Adrenal gland (tissue), 12 donors: Measurements from ENCODE around the gene INHBE. TPM values are rescaled to one million over a fixed set of nuclear protein-coding genes. Genes with fewer than 3 reads are reported as not detected.

ENCODE experiments used
- polyA plus RNA-seq, 3 donors: library from polyadenylated mRNA; stranded (reverse); fragments of 200-250 nt in 2 of 3; fragments of 350-450 nt in 1 of 3; fragmentation: Illumina TruSeq in 1 of 3; extraction: RNeasy Lipid Tissue Mini Kit (QIAGEN cat#74804) in 1 of 3; gene quantifications; one replicate each; pipeline ENCODE4 v1.2.3, GENCODE V29; 2013 to 2014
- small RNA-seq, 2 donors: library from RNA; depleted of rRNA; stranded (forward); fragments of <200 nt; gene quantifications; one replicate each; pipeline ENCODE3, GENCODE V24; 2016
- total RNA-seq, 9 donors: library from RNA; depleted of rRNA in 4 of 9; stranded (reverse); fragments of >200 nt in 4 of 9; fragments of 120-200 nt in 1 of 9; fragmentation: NEBNext Ultra II Directional in 1 of 9; extraction: Animal tissue kit (Norgen Biotek cat#: 25700) in 1 of 9; gene quantifications; one replicate each; pipeline versions ENCODE4 v1.1.0 to v1.2.4, GENCODE V29; 2013 to 2023
- donor health status: healthy with polysubstance abuse.
- donor health status: Bipolar disorder and iron deficiency.
- donor health status: DM: yes; HTN: yes; CAD: no.
- donor health status: DM: no; HTN: no; CAD: no.
- donor health status: DM: no; HTN: no; CAD: no.
- donor health status: DM: yes; HTN: yes; CAD: no.

The INHBE gene
- total and polyA plus RNA-seq, 12 donors = 0.11 TPM; not detected in 11

Small RNA genes lying within 50 kb of the gene (small RNA-seq; reads per million reads assigned to genes)
- gene RNU6-879P = 0 reads per million in 2 donors

Other genes starting within 250 kb of the INHBE start
- 1 to 10 TPM in 1 of 9 donors, under 1 TPM in 5, not detected in 3; 0.06 to 3.7 (median 0.36) TPM for gene NXPH4, start 238.5 kb upstream of the INHBE start, total RNA-seq
- gene NXPH4, start 238.5 kb upstream of the INHBE start, polyA plus RNA-seq = 1 to 10 TPM in 2 of 3 donors, under 1 TPM in 1; 0.62 to 1.7 (median 1.2) TPM
- 10 to 100 TPM; 50.5 to 94.7 (median 70.9) TPM for gene SHMT2, start 225.6 kb upstream of the INHBE start, total RNA-seq
- 10 to 100 TPM; 25.2 to 43.0 (median 29.0) TPM for gene SHMT2, start 225.6 kb upstream of the INHBE start, polyA plus RNA-seq
- 1 to 10 TPM in 8 of 9 donors, under 1 TPM in 1; 0.30 to 4.1 (median 2.4) TPM for gene STAC3, start 204.1 kb upstream of the INHBE start, total RNA-seq
- gene STAC3, start 204.1 kb upstream of the INHBE start, polyA plus RNA-seq = 10 to 100 TPM in 1 of 3 donors, 1 to 10 TPM in 2; 2.0 to 10.5 (median 4.5) TPM
- 10 to 100 TPM; 25.3 to 91.9 (median 50.1) TPM for gene R3HDM2, start 24.3 kb upstream of the INHBE start, total RNA-seq
- 10 to 100 TPM; 21.9 to 33.8 (median 32.4) TPM for gene R3HDM2, start 24.3 kb upstream of the INHBE start, polyA plus RNA-seq
- not detected for gene INHBC, start 20.5 kb upstream of the INHBE start, total RNA-seq
- not detected for gene INHBC, start 20.5 kb upstream of the INHBE start, polyA plus RNA-seq
- gene GLI1, start 4.5 kb downstream of the INHBE start, total RNA-seq = 1 to 10 TPM in 5 of 9 donors, under 1 TPM in 4; 0.30 to 2.8 (median 1.0) TPM
- gene GLI1, start 4.5 kb downstream of the INHBE start, polyA plus RNA-seq = 1 to 10 TPM in 2 of 3 donors, under 1 TPM in 1; 0.44 to 7.2 (median 4.4) TPM
- gene ARHGAP9, start 24.6 kb downstream of the INHBE start, total RNA-seq = 10 to 100 TPM in 7 of 9 donors, 1 to 10 TPM in 2; 1.3 to 39.4 (median 14.2) TPM
- 10 to 100 TPM in 2 of 3 donors, 1 to 10 TPM in 1; 4.1 to 46.4 (median 19.4) TPM for gene ARHGAP9, start 24.6 kb downstream of the INHBE start, polyA plus RNA-seq
- gene MARS1, start 32.8 kb downstream of the INHBE start, total RNA-seq = 100 to 1,000 TPM in 5 of 9 donors, 10 to 100 TPM in 4; 38.3 to 182 (median 126) TPM
- 100 to 1,000 TPM; 114 to 210 (median 143) TPM for gene MARS1, start 32.8 kb downstream of the INHBE start, polyA plus RNA-seq
- gene DDIT3, start 65.2 kb downstream of the INHBE start, total RNA-seq = 10 to 100 TPM in 8 of 9 donors, 1 to 10 TPM in 1; 7.7 to 65.1 (median 31.1) TPM
- gene DDIT3, start 65.2 kb downstream of the INHBE start, polyA plus RNA-seq = 10 to 100 TPM; 72.8 to 98.4 (median 72.9) TPM
- 100 to 1,000 TPM in 2 of 9 donors, 10 to 100 TPM in 7; 10.5 to 128 (median 32.6) TPM for gene MBD6, start 67.5 kb downstream of the INHBE start, total RNA-seq
- 100 to 1,000 TPM in 1 of 3 donors, 10 to 100 TPM in 2; 21.7 to 167 (median 91.4) TPM for gene MBD6, start 67.5 kb downstream of the INHBE start, polyA plus RNA-seq
- gene DCTN2, start 91.9 kb downstream of the INHBE start, total RNA-seq = 100 to 1,000 TPM; 114 to 202 (median 137) TPM
- 100 to 1,000 TPM in 2 of 3 donors, 10 to 100 TPM in 1; 81.2 to 238 (median 101) TPM for gene DCTN2, start 91.9 kb downstream of the INHBE start, polyA plus RNA-seq
- gene KIF5A, start 94.7 kb downstream of the INHBE start, total RNA-seq = 1 to 10 TPM in 4 of 9 donors, under 1 TPM in 4, not detected in 1; 0.32 to 7.6 (median 1.3) TPM
- 1 to 10 TPM; 1.9 to 7.4 (median 5.6) TPM for gene KIF5A, start 94.7 kb downstream of the INHBE start, polyA plus RNA-seq
- 10 to 100 TPM; 19.5 to 75.9 (median 28.8) TPM for gene PIP4K2C, start 135.9 kb downstream of the INHBE start, total RNA-seq
- 10 to 100 TPM in 1 of 3 donors, 1 to 10 TPM in 2; 8.1 to 31.5 (median 8.6) TPM for gene PIP4K2C, start 135.9 kb downstream of the INHBE start, polyA plus RNA-seq
- 10 to 100 TPM; 21.4 to 59.7 (median 46.0) TPM for gene DTX3, start 149.5 kb downstream of the INHBE start, total RNA-seq
- gene DTX3, start 149.5 kb downstream of the INHBE start, polyA plus RNA-seq = 100 to 1,000 TPM in 1 of 3 donors, 10 to 100 TPM in 2; 20.4 to 136 (median 98.9) TPM
- gene ARHGEF25, start 156.1 kb downstream of the INHBE start, total RNA-seq = 10 to 100 TPM in 4 of 9 donors, 1 to 10 TPM in 5; 4.9 to 15.9 (median 9.3) TPM
- 10 to 100 TPM in 2 of 3 donors, 1 to 10 TPM in 1; 5.3 to 86.4 (median 34.4) TPM for gene ARHGEF25, start 156.1 kb downstream of the INHBE start, polyA plus RNA-seq
- 1 to 10 TPM in 5 of 9 donors, under 1 TPM in 4; 0.17 to 7.4 (median 1.1) TPM for gene B4GALNT1, start 177.9 kb downstream of the INHBE start, total RNA-seq
- gene B4GALNT1, start 177.9 kb downstream of the INHBE start, polyA plus RNA-seq = 1 to 10 TPM; 1.0 to 1.3 (median 1.3) TPM
- gene OS9, start 238.8 kb downstream of the INHBE start, total RNA-seq = 100 to 1,000 TPM; 157 to 428 (median 293) TPM
- 100 to 1,000 TPM; 155 to 282 (median 234) TPM for gene OS9, start 238.8 kb downstream of the INHBE start, polyA plus RNA-seq